ENCODE measurements around the gene SLC15A4. TPM values are rescaled to one million over a fixed set of nuclear protein-coding genes. Genes with fewer than 3 reads are reported as not detected.

The SLC15A4 gene
- total RNA-seq, 1 donor, result 49.2 TPM

DNA sequence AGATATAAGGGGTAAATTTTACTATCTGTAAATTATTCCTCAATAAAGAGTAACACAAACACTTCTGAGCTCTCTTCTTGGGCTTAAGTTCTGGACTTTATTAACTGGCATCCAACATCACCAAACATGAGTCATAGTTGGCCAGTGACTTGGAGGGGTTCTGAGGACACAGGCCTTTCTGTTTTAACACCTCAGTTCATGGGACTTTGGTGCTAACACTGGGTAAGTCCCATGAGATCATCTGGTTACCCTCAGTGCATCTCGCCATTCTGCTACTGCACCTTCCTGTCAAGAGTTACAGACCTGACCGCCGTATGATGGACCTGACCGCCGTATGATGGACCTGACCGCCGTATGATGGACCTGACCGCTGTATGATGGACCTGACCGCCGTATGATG is 9.9 kb downstream of the SLC15A4 start:
- DNase-seq (ENCODE audit: low read depth), result no peak
- TF ChIP-seq, protein P1, sequence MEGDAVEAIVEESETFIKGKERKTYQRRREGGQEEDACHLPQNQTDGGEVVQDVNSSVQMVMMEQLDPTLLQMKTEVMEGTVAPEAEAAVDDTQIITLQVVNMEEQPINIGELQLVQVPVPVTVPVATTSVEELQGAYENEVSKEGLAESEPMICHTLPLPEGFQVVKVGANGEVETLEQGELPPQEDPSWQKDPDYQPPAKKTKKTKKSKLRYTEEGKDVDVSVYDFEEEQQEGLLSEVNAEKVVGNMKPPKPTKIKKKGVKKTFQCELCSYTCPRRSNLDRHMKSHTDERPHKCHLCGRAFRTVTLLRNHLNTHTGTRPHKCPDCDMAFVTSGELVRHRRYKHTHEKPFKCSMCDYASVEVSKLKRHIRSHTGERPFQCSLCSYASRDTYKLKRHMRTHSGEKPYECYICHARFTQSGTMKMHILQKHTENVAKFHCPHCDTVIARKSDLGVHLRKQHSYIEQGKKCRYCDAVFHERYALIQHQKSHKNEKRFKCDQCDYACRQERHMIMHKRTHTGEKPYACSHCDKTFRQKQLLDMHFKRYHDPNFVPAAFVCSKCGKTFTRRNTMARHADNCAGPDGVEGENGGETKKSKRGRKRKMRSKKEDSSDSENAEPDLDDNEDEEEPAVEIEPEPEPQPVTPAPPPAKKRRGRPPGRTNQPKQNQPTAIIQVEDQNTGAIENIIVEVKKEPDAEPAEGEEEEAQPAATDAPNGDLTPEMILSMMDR (IDR thresholded peaks at IDR 0.05; ENCODE audit: insufficient read depth, low read depth, low read length), result no peak
- no peak overlapping the region for H3K4me3 ChIP-seq (ENCODE audit: low read depth, low read length)

DNA sequence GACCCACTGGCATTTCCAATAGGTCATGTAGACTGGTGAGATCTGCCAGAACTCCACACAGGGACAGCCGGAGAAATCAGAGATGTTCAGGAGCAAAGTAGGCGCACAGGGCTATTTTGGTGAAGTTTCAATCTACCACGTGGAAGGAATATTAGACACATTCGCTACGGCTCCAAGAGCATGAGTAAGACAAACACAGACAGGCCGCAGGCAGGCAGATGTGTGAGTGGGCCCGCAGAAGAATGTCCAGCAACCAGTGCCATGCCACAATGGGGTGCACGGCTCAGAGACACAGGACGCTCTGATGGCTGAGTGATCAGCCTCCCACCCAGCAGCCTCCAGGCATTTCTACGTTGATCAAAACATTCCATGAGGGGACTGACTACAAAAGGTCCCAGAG is 10.4 kb downstream of the SLC15A4 start:
- no peak overlapping the region for H3K4me3 ChIP-seq (ENCODE audit: low read depth, low read length)
- TF ChIP-seq, protein P1 (IDR thresholded peaks at IDR 0.05; ENCODE audit: insufficient read depth, low read depth, low read length), result no peak
- DNase-seq (ENCODE audit: low read depth), result no peak

DNA sequence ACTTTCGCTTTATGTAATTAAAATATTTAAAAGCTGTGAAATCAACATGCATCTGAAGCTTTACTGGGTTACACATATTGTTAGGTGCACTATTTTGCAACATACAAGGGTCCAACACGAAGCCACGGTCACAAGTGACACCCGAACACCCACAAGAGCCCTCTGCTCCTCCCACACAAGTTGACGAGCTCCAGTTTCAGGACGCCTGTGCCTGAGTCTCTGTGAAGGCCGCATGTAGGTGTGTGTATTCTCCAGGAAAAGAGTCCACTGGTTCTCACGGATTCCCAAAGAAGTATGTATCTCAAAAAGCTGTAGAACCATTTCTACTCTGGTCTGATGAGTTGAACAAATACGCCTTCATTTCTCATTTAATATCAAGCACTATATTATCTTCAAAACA is 12.0 kb downstream of the SLC15A4 start:
- TF ChIP-seq, protein P1 (IDR thresholded peaks at IDR 0.05; ENCODE audit: insufficient read depth, low read depth, low read length), result no peak
- no peak overlapping the region for H3K4me3 ChIP-seq (ENCODE audit: low read depth, low read length)
- DNase-seq (ENCODE audit: low read depth), result no peak

DNA sequence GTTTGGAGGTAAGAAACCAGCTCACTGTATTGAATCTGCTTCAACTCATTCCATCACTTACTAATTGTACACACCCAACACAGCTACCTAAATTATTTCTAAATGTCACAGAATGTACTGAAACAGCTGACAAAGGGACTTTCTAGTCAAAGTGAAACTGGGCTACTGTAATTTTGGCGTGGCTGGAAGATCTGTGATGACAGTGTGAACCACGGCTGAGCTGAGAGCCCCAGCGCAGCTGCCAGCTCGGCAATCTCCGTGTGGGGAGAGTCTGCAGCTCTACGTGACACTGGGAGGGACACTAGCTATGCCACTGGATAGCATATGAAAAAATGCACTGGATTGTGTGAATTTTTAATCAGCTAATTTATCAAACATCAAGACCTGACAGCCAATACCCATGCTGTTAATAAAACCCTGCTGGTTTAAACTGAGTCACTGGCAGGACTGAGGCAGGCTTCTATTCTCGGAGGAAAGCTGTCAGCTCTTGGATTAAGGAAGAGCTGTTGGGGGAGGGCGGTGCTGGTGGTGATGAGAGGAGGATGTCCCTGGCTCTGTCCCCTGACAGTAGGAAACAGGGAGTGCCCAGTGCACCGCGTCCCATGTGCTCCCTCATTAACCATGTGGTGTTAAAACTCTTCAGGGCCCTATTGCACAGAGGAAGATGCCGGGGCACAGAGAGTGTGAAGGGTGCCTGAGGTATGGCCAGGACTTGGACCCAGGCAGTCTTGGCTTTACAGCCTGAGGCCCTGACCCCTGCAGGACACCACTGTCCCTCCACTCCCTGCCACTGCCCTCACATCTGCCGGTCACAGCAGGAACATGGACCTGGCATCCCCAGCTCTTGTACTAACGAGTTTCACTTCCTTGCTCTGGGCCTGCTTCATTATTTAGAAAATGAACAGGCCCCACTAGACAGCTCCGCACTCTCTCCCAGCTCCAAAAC is 13.3 kb downstream of the SLC15A4 start:
- DNase-seq (ENCODE audit: low read depth), result peak; percentile 11
- H3K4me3 ChIP-seq (ENCODE audit: low read depth, low read length), result no peak overlapping the region
- TF ChIP-seq, protein P1 (IDR thresholded peaks at IDR 0.05; ENCODE audit: insufficient read depth, low read depth, low read length), result no peak

DNA sequence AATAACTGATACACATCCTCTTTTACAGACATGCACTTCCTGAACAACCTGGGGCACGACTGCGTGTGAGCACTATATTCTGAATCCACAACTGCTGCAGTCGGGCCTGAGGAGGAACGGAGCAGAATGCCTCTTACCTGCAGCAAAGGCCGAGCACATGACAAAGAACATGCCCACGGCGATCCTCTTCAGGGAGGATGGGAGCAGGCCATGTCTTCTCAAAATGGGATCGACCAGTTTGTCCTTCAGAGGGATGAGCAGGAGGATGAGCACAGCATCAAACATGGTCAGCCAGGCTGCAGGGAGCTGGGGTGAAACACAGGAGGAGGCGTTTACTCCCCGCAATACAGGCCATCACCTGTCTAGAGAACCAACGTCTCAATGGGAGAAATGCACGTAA is 15.1 kb downstream of the SLC15A4 start:
- no peak overlapping the region for H3K4me3 ChIP-seq (ENCODE audit: low read depth, low read length)
- TF ChIP-seq, protein P1 (IDR thresholded peaks at IDR 0.05; ENCODE audit: insufficient read depth, low read depth, low read length), result no peak
- no peak for DNase-seq (ENCODE audit: low read depth)

DNA sequence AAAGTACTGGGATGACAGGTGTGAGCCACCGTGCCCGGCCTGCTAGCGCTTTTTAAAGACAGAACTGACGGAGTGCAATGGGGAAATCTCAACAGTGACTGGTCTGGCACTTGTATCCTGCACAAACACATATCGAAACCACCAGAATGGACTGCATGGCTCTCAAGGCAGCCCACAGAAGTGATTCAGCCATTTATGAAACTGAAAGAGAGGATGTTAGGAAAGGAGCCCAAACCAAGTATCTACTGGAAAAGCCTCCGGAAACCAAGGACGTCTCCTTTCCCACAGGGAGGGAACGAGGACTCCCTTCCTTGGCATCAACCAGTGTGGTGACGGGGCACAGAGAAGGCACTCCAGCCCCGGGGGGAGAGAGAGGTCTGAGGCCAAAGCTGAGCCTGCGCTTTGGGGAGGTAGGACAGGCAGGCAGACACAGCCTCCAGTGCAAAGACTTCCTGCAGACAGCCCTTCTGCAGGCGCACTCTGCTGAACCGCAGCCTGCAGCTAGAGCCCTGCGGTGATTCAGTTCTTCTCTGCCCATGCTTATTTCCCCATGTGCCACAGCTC is 16.5 kb downstream of the SLC15A4 start:
- H3K4me3 ChIP-seq (ENCODE audit: low read depth, low read length), result no peak overlapping the region
- TF ChIP-seq, protein P1 (IDR thresholded peaks at IDR 0.05; ENCODE audit: insufficient read depth, low read depth, low read length), result no peak
- no peak for DNase-seq (ENCODE audit: low read depth)

Data from fibroblast of villous mesenchyme (primary cell).